GM12891 (cell line): Measurements from ENCODE around the gene ECM2.

Source experiments
- POLR2A ChIP-seq: IDR thresholded peaks from 2 replicates; pipeline ENCODE4 v1.6.1; 2011; ENCODE audit warnings: low read depth, low read length, control low read depth
- POLR2AphosphoS5 ChIP-seq: IDR thresholded peaks from 2 replicates; pipeline ENCODE4 v1.6.1; 2011; ENCODE audit warnings: low read depth, low read length, control low read depth
- TAF1 ChIP-seq: IDR thresholded peaks from 2 replicates; pipeline ENCODE4 v1.6.1; 2011; ENCODE audit warnings: low read depth, low read length, control low read depth

- TF ChIP-seq POLR2AphosphoS5 (no peak), TAF1 (no peak), POLR2A (no peak)
Measured at GRCh38 chr9:92484563-92484962, 51.2 kb downstream of the ECM2 start.
